Osteocyte (in vitro differentiated cells): Measurements from ENCODE around the gene A1CF. TPM values are rescaled to one million over a fixed set of nuclear protein-coding genes. Genes with fewer than 3 reads are reported as not detected.
A peak's percentile ranks its signal among the peaks of the same experiment; 100 is the strongest.
"Not testable (repeated sequence)": the region's sequence is repeated elsewhere in the genome, so short reads cannot be mapped to it uniquely, and the experiment has no call there.

Experiments
- DNase-seq: peaks from one replicate; pipeline ENCODE4 v3.0.0; 2021; ENCODE audit warnings: mixed read lengths; ENCODE audit not compliant: unreplicated experiment; ENCODE audit errors: extremely low spot score
- H3K27ac Mint-ChIP-seq: one replicate; pipeline ENCODE4 v1.8.0; 2021; ENCODE audit warnings: mild to moderate bottlenecking, mixed read lengths; ENCODE audit not compliant: unreplicated experiment
- H3K27me3 Mint-ChIP-seq: one replicate; pipeline ENCODE4 v1.8.0; 2021; ENCODE audit warnings: mixed read lengths; ENCODE audit not compliant: unreplicated experiment
- H3K36me3 Mint-ChIP-seq: one replicate; pipeline ENCODE4 v1.8.0; 2021; ENCODE audit warnings: mixed read lengths; ENCODE audit not compliant: unreplicated experiment
- H3K4me1 Mint-ChIP-seq: one replicate; pipeline ENCODE4 v1.8.0; 2021; ENCODE audit warnings: mixed read lengths; ENCODE audit not compliant: unreplicated experiment
- H3K4me3 Mint-ChIP-seq: one replicate; pipeline ENCODE4 v1.8.0; 2021; ENCODE audit warnings: mild to moderate bottlenecking, moderate library complexity, mixed read lengths; ENCODE audit not compliant: unreplicated experiment
- H3K9me3 Mint-ChIP-seq: one replicate; pipeline ENCODE4 v1.8.0; 2021; ENCODE audit warnings: mixed read lengths; ENCODE audit not compliant: unreplicated experiment
- total RNA-seq: library from RNA; stranded (reverse); gene quantifications from 2 replicates; pipeline ENCODE4 v1.2.1, GENCODE V29; 2021
- TF ChIP-seq, protein P1 (sequence below): fragments of 200-600 bp; sonication (generic); IDR thresholded peaks from 2 replicates; pipeline ENCODE4 v1.5.0; 2021; ENCODE audit warnings: antibody characterized with exemption, mild to moderate bottlenecking, moderate library complexity

A1CF gene
- total RNA-seq, 1 donor from 2014 or later: not detected

DNA sequence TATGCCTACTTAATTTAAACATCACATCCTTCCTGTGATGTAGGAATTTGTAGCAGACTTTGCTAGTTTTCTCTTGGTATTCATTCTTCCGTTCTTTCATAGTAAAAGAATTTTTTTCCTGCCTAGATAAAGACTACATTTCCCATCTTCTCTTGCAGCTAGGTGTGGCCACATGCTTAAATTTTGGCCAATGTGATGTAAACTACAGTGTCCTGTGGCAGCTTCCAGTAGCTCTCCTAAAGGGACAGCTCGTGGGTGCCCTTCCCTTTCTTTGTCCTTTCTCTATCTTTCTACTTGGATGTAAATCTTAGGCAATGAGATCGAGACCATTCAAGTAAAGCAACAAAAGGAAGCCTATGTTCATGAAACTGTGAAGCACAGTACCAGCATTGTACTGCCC, 87.1 kb downstream of the A1CF start:
- peaks cover 38% of the 10 kb centered on the region for H3K27me3 Mint-ChIP-seq
- no peaks in the 10 kb centered on the region for H3K4me1 Mint-ChIP-seq
- no peak for DNase-seq
- no peak overlapping the region for H3K4me3 Mint-ChIP-seq
- no peak overlapping the region for H3K27ac Mint-ChIP-seq
- no peaks in the 10 kb centered on the region for H3K9me3 Mint-ChIP-seq
- H3K36me3 Mint-ChIP-seq: no peaks in the 10 kb centered on the region
- TF ChIP-seq, protein P1, sequence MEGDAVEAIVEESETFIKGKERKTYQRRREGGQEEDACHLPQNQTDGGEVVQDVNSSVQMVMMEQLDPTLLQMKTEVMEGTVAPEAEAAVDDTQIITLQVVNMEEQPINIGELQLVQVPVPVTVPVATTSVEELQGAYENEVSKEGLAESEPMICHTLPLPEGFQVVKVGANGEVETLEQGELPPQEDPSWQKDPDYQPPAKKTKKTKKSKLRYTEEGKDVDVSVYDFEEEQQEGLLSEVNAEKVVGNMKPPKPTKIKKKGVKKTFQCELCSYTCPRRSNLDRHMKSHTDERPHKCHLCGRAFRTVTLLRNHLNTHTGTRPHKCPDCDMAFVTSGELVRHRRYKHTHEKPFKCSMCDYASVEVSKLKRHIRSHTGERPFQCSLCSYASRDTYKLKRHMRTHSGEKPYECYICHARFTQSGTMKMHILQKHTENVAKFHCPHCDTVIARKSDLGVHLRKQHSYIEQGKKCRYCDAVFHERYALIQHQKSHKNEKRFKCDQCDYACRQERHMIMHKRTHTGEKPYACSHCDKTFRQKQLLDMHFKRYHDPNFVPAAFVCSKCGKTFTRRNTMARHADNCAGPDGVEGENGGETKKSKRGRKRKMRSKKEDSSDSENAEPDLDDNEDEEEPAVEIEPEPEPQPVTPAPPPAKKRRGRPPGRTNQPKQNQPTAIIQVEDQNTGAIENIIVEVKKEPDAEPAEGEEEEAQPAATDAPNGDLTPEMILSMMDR: no peak

DNA sequence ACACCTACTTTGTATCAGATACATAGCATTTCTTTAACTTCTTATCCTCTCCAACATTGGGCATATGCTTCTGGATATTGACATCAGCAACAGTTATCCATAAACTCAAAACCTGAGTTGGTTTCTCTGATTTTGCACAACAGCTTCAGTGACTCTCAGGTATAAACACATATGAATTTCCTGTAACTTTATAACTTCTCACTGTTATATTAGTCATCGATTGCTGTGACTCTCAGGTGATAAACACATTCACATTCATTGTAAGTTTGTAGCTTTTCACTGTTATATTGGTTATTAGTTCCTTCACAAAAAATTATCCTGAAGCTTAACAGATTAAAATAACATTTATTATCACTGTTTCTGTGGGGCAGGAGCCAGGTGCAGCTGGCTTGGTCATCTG, 88.7 kb downstream of the A1CF start:
- TF ChIP-seq, protein P1: no peak
- H3K9me3 Mint-ChIP-seq: no peaks in the 10 kb centered on the region
- H3K4me1 Mint-ChIP-seq: no peaks in the 10 kb centered on the region
- peaks cover 39% of the 10 kb centered on the region for H3K27me3 Mint-ChIP-seq
- no peak for DNase-seq
- no peak overlapping the region for H3K4me3 Mint-ChIP-seq
- no peak overlapping the region for H3K27ac Mint-ChIP-seq
- H3K36me3 Mint-ChIP-seq: no peaks in the 10 kb centered on the region

- Mint-ChIP-seq H3K36me3 (no peaks in the 10 kb centered on the region), H3K27ac (no peak overlapping the region), H3K4me3 (no peak overlapping the region), H3K27me3 (peaks cover 38% of the 10 kb centered on the region), H3K9me3 (no peaks in the 10 kb centered on the region), H3K4me1 (no peaks in the 10 kb centered on the region)
- no peak for DNase-seq
- TF ChIP-seq, protein P1: no peak
Observed at GRCh38 chr10:50794490-50794889, 90.9 kb downstream of the A1CF start.

DNA sequence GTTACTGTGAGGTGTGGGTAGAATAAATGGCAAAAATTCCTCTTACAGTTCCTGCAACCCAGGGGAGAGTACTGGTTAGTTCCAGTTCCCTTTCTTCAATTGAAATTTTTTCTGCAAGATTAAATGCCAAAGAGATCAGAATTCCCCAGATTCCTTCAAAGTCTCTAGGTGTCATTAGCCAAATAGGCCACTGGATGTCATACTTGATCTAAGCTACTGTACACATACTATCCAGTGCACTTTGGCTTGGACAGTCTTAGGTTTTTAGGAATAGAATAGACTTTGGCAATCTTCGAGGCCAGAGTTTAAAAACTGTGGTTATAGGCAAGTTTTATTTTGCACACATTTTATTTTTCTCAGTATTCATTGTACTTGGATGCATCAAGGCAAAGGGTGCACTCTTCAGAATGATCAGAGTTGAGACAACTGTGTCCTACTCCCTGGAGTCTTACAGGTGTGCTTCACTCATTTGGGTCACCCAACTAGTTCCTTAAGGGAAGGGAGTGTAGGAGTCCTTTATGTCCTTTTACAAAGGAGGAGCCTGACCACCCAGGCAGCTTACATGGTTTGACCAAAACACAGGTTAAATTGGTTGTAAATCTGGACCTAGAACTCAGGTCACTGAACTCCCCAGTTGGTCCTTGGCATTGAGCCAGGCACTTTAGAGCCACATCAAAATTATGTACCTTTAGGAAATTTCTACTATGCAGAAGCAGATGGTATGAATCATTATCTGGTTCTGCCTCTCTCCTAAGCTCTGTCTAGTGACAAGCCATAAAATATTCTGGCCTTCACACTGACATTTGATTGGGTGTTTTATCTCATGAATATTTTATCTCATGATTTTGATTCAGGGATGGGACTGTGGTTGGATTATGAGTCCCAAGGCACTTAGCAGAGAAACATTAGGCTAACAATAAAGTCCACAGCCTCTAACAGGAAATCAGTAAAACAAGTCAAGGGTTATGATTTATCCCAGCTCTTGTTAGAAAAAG, 96.2 kb downstream of the A1CF start:
- peaks cover 40% of the 10 kb centered on the region for H3K27me3 Mint-ChIP-seq
- no peak overlapping the region for H3K27ac Mint-ChIP-seq
- no peak for DNase-seq
- no peaks in the 10 kb centered on the region for H3K9me3 Mint-ChIP-seq
- TF ChIP-seq, protein P1: peak; percentile 42
- no peaks in the 10 kb centered on the region for H3K36me3 Mint-ChIP-seq
- no peak overlapping the region for H3K4me3 Mint-ChIP-seq
- H3K4me1 Mint-ChIP-seq: no peaks in the 10 kb centered on the region

GRCh38 chr10:50787962-50788361, 97.5 kb downstream of the A1CF start:
- H3K9me3 Mint-ChIP-seq, H3K4me1 Mint-ChIP-seq, H3K36me3 Mint-ChIP-seq, DNase-seq, H3K4me3 Mint-ChIP-seq, H3K27ac Mint-ChIP-seq: not testable (repeated sequence)
- H3K27me3 Mint-ChIP-seq: peaks cover 33% of the 10 kb centered on the region

DNA sequence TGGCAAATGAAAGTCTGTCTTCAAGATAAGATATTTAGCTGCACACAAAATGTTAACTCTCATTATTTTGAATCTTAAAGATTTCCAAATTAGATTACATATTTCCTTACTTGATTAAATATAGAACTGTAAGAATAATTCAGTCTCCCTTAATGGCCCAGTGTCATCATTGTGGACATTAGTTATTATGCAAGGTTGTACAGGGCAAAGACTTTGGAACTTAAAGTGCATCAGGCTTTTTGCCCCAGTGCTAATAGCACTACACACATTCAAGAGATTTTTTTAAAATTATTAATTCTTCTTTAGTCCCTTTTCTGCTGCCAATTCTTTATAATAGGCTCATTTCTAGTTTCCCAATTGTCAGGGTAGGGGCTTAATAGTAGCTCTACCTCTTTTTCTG, 103.4 kb downstream of the A1CF start:
- H3K9me3 Mint-ChIP-seq, H3K27ac Mint-ChIP-seq, H3K4me3 Mint-ChIP-seq, DNase-seq, H3K36me3 Mint-ChIP-seq, H3K4me1 Mint-ChIP-seq: not testable (repeated sequence)
- peaks cover 12% of the 10 kb centered on the region for H3K27me3 Mint-ChIP-seq

DNA sequence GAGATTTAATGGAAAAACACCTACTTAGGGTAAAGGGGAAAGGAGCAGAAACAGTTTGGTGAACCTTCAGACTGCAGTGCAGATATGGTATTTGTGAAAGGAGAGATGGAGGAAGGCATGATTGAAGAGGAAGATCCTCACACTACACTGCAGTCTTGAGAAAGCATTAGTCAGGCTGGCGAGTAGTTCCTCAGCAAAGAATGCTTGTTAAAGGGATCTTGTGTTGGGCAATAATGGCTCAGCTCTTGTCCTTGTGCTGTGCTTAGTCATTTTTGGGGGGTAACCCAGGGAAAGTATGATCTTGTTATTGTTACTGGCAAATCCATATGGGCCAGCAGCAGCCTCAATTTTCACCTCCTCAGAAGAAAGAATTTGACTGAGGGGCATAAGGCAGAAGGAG, 105.4 kb downstream of the A1CF start:
- not testable (repeated sequence) for DNase-seq, H3K4me3 Mint-ChIP-seq

More for the DNA sequence above, 105.4 kb downstream of the A1CF start:
- H3K27me3 Mint-ChIP-seq, H3K9me3 Mint-ChIP-seq, H3K36me3 Mint-ChIP-seq, H3K4me1 Mint-ChIP-seq, H3K27ac Mint-ChIP-seq: not testable (repeated sequence)
